H1 (cell line): ENCODE results near the gene MAFG. TPM values are rescaled to one million over a fixed set of nuclear protein-coding genes. Genes with fewer than 3 reads are reported as not detected.

ENCODE experiments used
- CTCF ChIA-PET: fragments of 300-600 bp; sonication (Branson Sonifier 250); formaldehyde crosslinking; loops from one replicate; lab custom pipeline; 2021; ENCODE audit not compliant: partially characterized antibody; lab: Charles Lee
- POLR2A ChIA-PET: fragments of 300-600 bp; sonication (Branson Sonifier 250); formaldehyde crosslinking; loops from one replicate; lab custom pipeline; 2021; ENCODE audit warnings: inconsistent platforms; ENCODE audit not compliant: partially characterized antibody; lab: Charles Lee
- DNase-seq, 2 experiments: peaks; one replicate each; pipeline versions ENCODE4 v3.0.0 to v3.0.0-alpha.2; 2010 to 2022; ENCODE audit warnings: low spot score in 2 of 2, low read depth in 1 of 2, mixed read lengths in 1 of 2
- FAIRE-seq: peaks from 2 replicates; lab custom pipeline; 2011; peaks lifted over from hg19 to GRCh38; lab: Jason Lieb, UNC
- H2AFZ ChIP-seq: 2 replicates; pipeline ENCODE4 v1.8.1; 2012; ENCODE audit warnings: low read length, inconsistent platforms
- H2AK5ac ChIP-seq: 2 replicates; pipeline ENCODE4 v1.6.1; 2013; ENCODE audit warnings: low read depth, low read length
- H2BK120ac ChIP-seq: replicated peaks from 2 replicates; pipeline ENCODE3; 2013; ENCODE audit warnings: low read depth, low read length, inconsistent platforms
- H2BK12ac ChIP-seq: 2 replicates; pipeline ENCODE4 v1.6.1; 2013; ENCODE audit warnings: low read depth, low read length
- H2BK15ac ChIP-seq: 2 replicates; pipeline ENCODE4 v1.6.1; 2013; ENCODE audit warnings: low read length
- H2BK20ac ChIP-seq: 2 replicates; pipeline ENCODE4 v1.6.1; 2013; ENCODE audit warnings: low read length
- H2BK5ac ChIP-seq: 2 replicates; pipeline ENCODE4 v1.6.1; 2013; ENCODE audit warnings: low read depth, low read length
- H3K14ac ChIP-seq: 2 replicates; pipeline ENCODE4 v1.6.1; 2013; ENCODE audit warnings: inconsistent platforms; ENCODE audit not compliant: insufficient read length
- H3K18ac ChIP-seq: 2 replicates; pipeline ENCODE4 v1.6.1; 2013; ENCODE audit warnings: low read length; ENCODE audit errors: extremely low read depth
- H3K23ac ChIP-seq: 2 replicates; pipeline ENCODE4 v1.6.1; 2013; ENCODE audit warnings: inconsistent platforms; ENCODE audit not compliant: insufficient read length
- H3K23me2 ChIP-seq: 2 replicates; pipeline ENCODE4 v1.6.1; 2013; ENCODE audit warnings: low read depth, low read length
- H3K27ac ChIP-seq: 2 replicates; pipeline ENCODE4 v1.6.1; 2011; ENCODE audit warnings: low read depth, low read length, inconsistent platforms
- H3K27me3 ChIP-seq, 4 experiments: replicated peaks in 1 of 4; 1 replicate in 1 of 4; 2 replicates in 3 of 4; pipeline versions ENCODE4 v1.6.1 to v1.8.1; 2011 to 2013; ENCODE audit warnings: low read length in 3 of 4, mild to moderate bottlenecking in 3 of 4, inconsistent platforms in 2 of 4, mixed read lengths in 2 of 4, moderate library complexity in 1 of 4; ENCODE audit not compliant: control insufficient read depth in 3 of 4, insufficient read depth in 3 of 4; ENCODE audit errors: extremely low read depth in 1 of 4
- H3K36me3 ChIP-seq, 4 experiments: 2 replicates each; pipeline versions ENCODE4 v1.6.1 to v1.8.1; 2011 to 2013; ENCODE audit warnings: mild to moderate bottlenecking in 4 of 4, low read length in 3 of 4, moderate library complexity in 2 of 4, control low read depth in 1 of 4, inconsistent platforms in 1 of 4; ENCODE audit not compliant: insufficient read depth in 4 of 4, control insufficient read depth in 2 of 4
- H3K4ac ChIP-seq: replicated peaks from 2 replicates; pipeline ENCODE3; 2013; ENCODE audit warnings: low read length, low read depth, mixed read lengths, inconsistent platforms; ENCODE audit not compliant: insufficient read length
- H3K4me1 ChIP-seq, 4 experiments: replicated peaks in 1 of 4; 1 replicate in 1 of 4; 2 replicates in 3 of 4; pipeline versions ENCODE4 v1.6.1 to v1.8.1; 2011 to 2013; ENCODE audit warnings: low read length in 3 of 4, inconsistent platforms in 2 of 4, mixed read lengths in 1 of 4; ENCODE audit not compliant: insufficient read depth in 4 of 4, control insufficient read depth in 3 of 4
- H3K4me2 ChIP-seq, 2 experiments: 2 replicates each; pipeline versions ENCODE4 v1.6.1 to v1.8.1; 2011 to 2013; ENCODE audit warnings: low read depth in 2 of 2, low read length in 2 of 2, control low read depth in 1 of 2, inconsistent platforms in 1 of 2, mild to moderate bottlenecking in 1 of 2; ENCODE audit not compliant: insufficient read depth in 1 of 2
- H3K4me3 ChIP-seq, 4 experiments: fragments of 200-600, 300-600 bp in 1 of 4; sonication (generic), shearing (Covaris generic), sonication (Bioruptor Twin) in 1 of 4; 2 replicates each; pipeline versions ENCODE4 v1.5.1 to v1.8.1; 2011 to 2016; ENCODE audit warnings: low read length in 4 of 4, low read depth in 3 of 4, control low read depth in 2 of 4, inconsistent platforms in 2 of 4, mild to moderate bottlenecking in 2 of 4, mixed read lengths in 1 of 4, moderate library complexity in 1 of 4; ENCODE audit not compliant: insufficient read depth in 2 of 4; ENCODE audit errors: extremely low read depth in 1 of 4
- H3K56ac ChIP-seq: replicated peaks from 2 replicates; pipeline ENCODE3; 2013; ENCODE audit warnings: low read depth, mild to moderate bottlenecking, mixed read lengths, low read length, inconsistent platforms; ENCODE audit not compliant: insufficient read length
- H3K79me1 ChIP-seq: 2 replicates; pipeline ENCODE4 v1.6.1; 2013; ENCODE audit warnings: low read depth, low read length, control low read depth
- H3K79me2 ChIP-seq, 2 experiments: 2 replicates each; pipeline versions ENCODE4 v1.6.1 to v1.8.1; 2012 to 2013; ENCODE audit warnings: low read length in 2 of 2, mild to moderate bottlenecking in 2 of 2, inconsistent platforms in 1 of 2; ENCODE audit not compliant: insufficient read depth in 2 of 2, control insufficient read depth in 1 of 2
- H3K9ac ChIP-seq, 4 experiments: replicated peaks in 1 of 4; 1 replicate in 1 of 4; 2 replicates in 3 of 4; pipeline versions ENCODE4 v1.6.1 to v1.8.1; 2011 to 2013; ENCODE audit warnings: low read depth in 3 of 4, low read length in 3 of 4, control low read depth in 2 of 4, mild to moderate bottlenecking in 2 of 4, moderate library complexity in 2 of 4, inconsistent platforms in 1 of 4; ENCODE audit errors: extremely low read depth in 1 of 4
- H3K9me3 ChIP-seq, 2 experiments: 2 replicates each; pipeline versions ENCODE4 v1.6.1 to v1.8.1; 2012 to 2013; ENCODE audit warnings: mild to moderate bottlenecking in 2 of 2, moderate library complexity in 2 of 2, control low read depth in 1 of 2, inconsistent platforms in 1 of 2, low read depth in 1 of 2, low read length in 1 of 2, mixed read lengths in 1 of 2; ENCODE audit not compliant: insufficient read depth in 2 of 2
- H4K20me1 ChIP-seq, 2 experiments: replicated peaks in 1 of 2; 2 replicates each; pipeline versions ENCODE3 to v1.8.1; 2011 to 2013; ENCODE audit warnings: inconsistent platforms in 2 of 2, low read length in 2 of 2, mild to moderate bottlenecking in 1 of 2; ENCODE audit not compliant: insufficient read depth in 2 of 2, control insufficient read depth in 1 of 2
- H4K5ac ChIP-seq: 2 replicates; pipeline ENCODE4 v1.6.1; 2013; ENCODE audit warnings: low read length, low read depth, mixed read lengths, inconsistent platforms; ENCODE audit not compliant: insufficient read length
- H4K8ac ChIP-seq: 2 replicates; pipeline ENCODE4 v1.8.0; 2013; ENCODE audit warnings: mild to moderate bottlenecking, moderate library complexity, low read length, inconsistent platforms; ENCODE audit not compliant: insufficient read depth; ENCODE audit errors: extremely low read depth
- H4K91ac ChIP-seq: replicated peaks from 2 replicates; pipeline ENCODE3; 2013; ENCODE audit warnings: low read length, mixed read lengths, inconsistent platforms; ENCODE audit not compliant: insufficient read length
- CREB1 ChIP-seq: IDR thresholded peaks from 2 replicates; pipeline ENCODE4 v1.6.1; 2012; ENCODE audit warnings: inconsistent platforms
- EP300 ChIP-seq, 2 experiments: IDR thresholded peaks; 1 replicate in 1 of 2; 2 replicates in 1 of 2; pipeline ENCODE4 v1.6.1; 2011 to 2012; ENCODE audit warnings: low read depth in 2 of 2, low read length in 2 of 2, mild to moderate bottlenecking in 2 of 2, borderline replicate concordance in 1 of 2, inconsistent platforms in 1 of 2, moderate library complexity in 1 of 2
- JUND ChIP-seq: IDR thresholded peaks from 2 replicates; pipeline ENCODE4 v1.6.1; 2011; ENCODE audit warnings: mild to moderate bottlenecking, improper control_type of control experiment, low read length
- RAD21 ChIP-seq, 2 experiments: IDR thresholded peaks in 1 of 2; conservative IDR thresholded peaks in 1 of 2; 2 replicates each; pipeline ENCODE4 v1.6.1; 2011; ENCODE audit warnings: low read depth in 2 of 2, low read length in 2 of 2, improper control_type of control experiment in 1 of 2, inconsistent platforms in 1 of 2, mild to moderate bottlenecking in 1 of 2, moderate library complexity in 1 of 2
- RFX5 ChIP-seq: IDR thresholded peaks from 2 replicates; pipeline ENCODE4 v1.6.1; 2011; ENCODE audit warnings: low read depth, low read length, improper control_type of control experiment, borderline replicate concordance
- RNF2 ChIP-seq: fragments of 200-900, 300-1000 bp; sonication (generic); IDR thresholded peaks from 2 replicates; pipeline ENCODE4 v1.7.1; 2016; ENCODE audit warnings: borderline replicate concordance, low read depth, mild to moderate bottlenecking, antibody characterized with exemption, low read length; ENCODE audit not compliant: poor library complexity, severe bottlenecking; ENCODE audit errors: missing control alignments
- SIN3A ChIP-seq, 2 experiments: IDR thresholded peaks in 1 of 2; conservative IDR thresholded peaks in 1 of 2; 2 replicates each; pipeline ENCODE4 v1.6.1; 2011 to 2012; ENCODE audit warnings: low read length in 2 of 2, improper control_type of control experiment in 1 of 2, low read depth in 1 of 2, mild to moderate bottlenecking in 1 of 2
- TAF7 ChIP-seq: optimal IDR thresholded peaks from 2 replicates; pipeline ENCODE3; 2011; ENCODE audit warnings: low read depth, mild to moderate bottlenecking, inconsistent platforms, low read length, moderate library complexity, borderline replicate concordance
- WGBS, 2 experiments: shearing (Covaris generic) in 1 of 2; methylation state at CpG; one replicate each; pipeline versions ENCODE4 v1.1.6 to v1.1.7; 2013 to 2015; ENCODE audit warnings: low lambda C conversion rate in 2 of 2, mixed read lengths in 2 of 2, inconsistent platforms in 1 of 2, low coverage in 1 of 2, missing lambda C conversion rate in 1 of 2; ENCODE audit not compliant: insufficient replicate concordance in 2 of 2, insufficient coverage in 1 of 2, insufficient read length in 1 of 2; ENCODE audit errors: extremely low coverage in 1 of 2, missing lambda C conversion rate in 1 of 2; 5-methylcytosine and 5-hydroxymethylcytosine counted together
- polyA plus RNA-seq, 7 experiments: library from polyadenylated mRNA; depleted of rRNA in 3 of 7; stranded (reverse) in 5 of 7; unstranded in 2 of 7; fragments of >200 nt in 5 of 7; fragments of 200-250 nt in 2 of 7; gene quantifications; 1 replicate in 5 of 7; 2 replicates in 1 of 7; 4 replicates in 1 of 7; pipeline versions ENCODE4 v1.2.1 to v1.2.3, GENCODE V29; 2011 to 2013; ENCODE audit warnings: missing spikeins in 2 of 7, mixed read lengths in 2 of 7
- total RNA-seq: library from RNA; stranded (reverse); fragmentation: NEBNext Ultra II Directional; extraction: Animal tissue kit (Norgen Biotek cat#: 25700); gene quantifications from 2 replicates; pipeline ENCODE4 v1.2.1, GENCODE V29; 2021
- TF ChIP-seq, protein P1 (sequence below): IDR thresholded peaks from 2 replicates; pipeline ENCODE4 v1.6.1; 2011; ENCODE audit warnings: low read depth, mild to moderate bottlenecking, low read length; ENCODE audit not compliant: insufficient read depth

The MAFG gene
- total and polyA plus RNA-seq, 2 of the 8 experiments (the other 6 are each of a cell fraction or from before 2014, with no cell fraction given): 25.5 to 26.9 TPM

- H2BK12ac ChIP-seq: peak within 1 kb of the TSS; percentile 9; the same call in 1 of the 2 replicates
- H3K23me2 ChIP-seq: peaks cover 6% of the 10 kb centered on the region; the same call in 1 of the 2 replicates
- H3K23ac ChIP-seq: no peak within 1 kb of the TSS
- H3K4me3 ChIP-seq: peak within 1 kb of the TSS; percentile 45 to 88 (median 70)
- peak within 1 kb of the TSS in 2 of 4 experiments; percentile 24 to 61; a peak in 4 of 7 replicates for H3K9ac ChIP-seq
- no peak within 1 kb of the TSS for H3K27ac ChIP-seq
- POLR2A ChIA-PET: interaction anchor here (0.6 to 8.7 kb wide), 7 partner anchors 8 to 119 kb away, joined by 3 to 135 read pairs (median 5); partner anchors contain the start of gene MAFG
- FAIRE-seq (no peak), DNase-seq (peak in 1 of 2 experiments; percentile 93)
- peak within 1 kb of the TSS; percentile 60; the same call in 1 of the 2 replicates for H3K18ac ChIP-seq
- peaks cover 6 to 47% of the 10 kb centered on the region in 2 experiments for H4K20me1 ChIP-seq
- H2BK120ac ChIP-seq: no peak within 1 kb of the TSS
- CTCF ChIA-PET: interaction anchor here (0.9 to 2.5 kb wide), 3 partner anchors 42 to 295 kb away, joined by 3 to 8 read pairs (median 5); partner anchors contain the start of gene NOTUM
- H2AFZ ChIP-seq: no peak within 1 kb of the TSS
- peaks cover 8 to 25% (median 19%) of the 10 kb centered on the region in 4 experiments for H3K36me3 ChIP-seq
- H3K4me2 ChIP-seq: peak within 1 kb of the TSS; percentile 68 to 91
- no peak within 1 kb of the TSS for H4K5ac ChIP-seq
- WGBS, 2 experiments: 29% methylated on average over 19 of the region's 84 CpGs; no CpG with 5 or more reads in 1 of the 2 experiments
- no peak within 1 kb of the TSS for H4K8ac ChIP-seq
- no peaks in the 10 kb centered on the region for H3K9me3 ChIP-seq
- H4K91ac ChIP-seq: peak within 1 kb of the TSS; percentile 65
- H3K4ac ChIP-seq: peak within 1 kb of the TSS; percentile 72
- peak within 1 kb of the TSS; percentile 46 for H3K56ac ChIP-seq
- H2BK5ac ChIP-seq: 0 out of 2 replicates have a peak within 1 kb of the TSS, but pooled peaks have one; percentile 18
- H3K79me1 ChIP-seq: peaks cover 2% of the 10 kb centered on the region
- no peaks in the 10 kb centered on the region; a peak in 1 of 4 replicates for H3K79me2 ChIP-seq
- no peak within 1 kb of the TSS for H3K14ac ChIP-seq
- H2BK20ac ChIP-seq: no peak within 1 kb of the TSS
- peaks cover 0 to 4% (median 2%) of the 10 kb centered on the region in 4 experiments; a peak in 2 of 7 replicates for H3K27me3 ChIP-seq
- H2BK15ac ChIP-seq: peak within 1 kb of the TSS; percentile 61; the same call in 1 of the 2 replicates
- peaks cover 0 to 10% (median 5%) of the 10 kb centered on the region in 4 experiments; a peak in 3 of 7 replicates for H3K4me1 ChIP-seq
- no peak within 1 kb of the TSS for H2AK5ac ChIP-seq
- TF ChIP-seq TAF7: no peak
- TF ChIP-seq EP300 (IDR thresholded peaks at IDR 0.05; ENCODE audit: borderline replicate concordance in 1 of 2, low read depth in 2 of 2, low read length in 2 of 2): no peak
- TF ChIP-seq SIN3A (conservative IDR thresholded peaks at IDR 0.05 in 1 of 2, IDR thresholded peaks at IDR 0.05 in 1 of 2; ENCODE audit: low read depth in 1 of 2, low read length in 2 of 2): no peak
- TF ChIP-seq JUND: no peak
- TF ChIP-seq RAD21 (IDR thresholded peaks at IDR 0.05 in 1 of 2, conservative IDR thresholded peaks at IDR 0.05 in 1 of 2; ENCODE audit: low read depth in 2 of 2, low read length in 2 of 2): no peak
- peak; percentile 25; the same call in 1 of the 2 replicates for TF ChIP-seq CREB1
- no peak for TF ChIP-seq RNF2
- no peak for TF ChIP-seq RFX5
- TF ChIP-seq, protein P1, sequence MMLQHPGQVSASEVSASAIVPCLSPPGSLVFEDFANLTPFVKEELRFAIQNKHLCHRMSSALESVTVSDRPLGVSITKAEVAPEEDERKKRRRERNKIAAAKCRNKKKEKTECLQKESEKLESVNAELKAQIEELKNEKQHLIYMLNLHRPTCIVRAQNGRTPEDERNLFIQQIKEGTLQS: no peak
Measured at GRCh38 chr17:81911277-81911961, 16.1 kb downstream of the MAFG start, which contains the start of gene PCYT2. Gene PCYT2, minus strand, starts transcription at chr17:81911399. Its CDS starts 44 bp downstream, at chr17:81911355.
